Measurements from ENCODE around the gene STX8.

Gene STX8

GRCh38 chr17:9435165-9435564 is 140.5 kb downstream of the STX8 start:
- DNase-seq (ENCODE audit: low read depth), result no peak

- DNase-seq (ENCODE audit: low read depth), result no peak
Measured at GRCh38 chr17:9434642-9435057, 141.0 kb downstream of the STX8 start.

- DNase-seq (ENCODE audit: low read depth), result no peak
Measured at GRCh38 chr17:9432934-9433421, 142.6 kb downstream of the STX8 start.

GRCh38 chr17:9432134-9432885 is 143.3 kb downstream of the STX8 start:
- no peak for DNase-seq (ENCODE audit: low read depth)

GRCh38 chr17:9431620-9432019 is 144.0 kb downstream of the STX8 start:
- DNase-seq (ENCODE audit: low read depth), result no peak

- no peak for DNase-seq (ENCODE audit: low read depth)
Measured at GRCh38 chr17:9427465-9428315, 147.9 kb downstream of the STX8 start.

- no peak for DNase-seq (ENCODE audit: low read depth)
Measured at GRCh38 chr17:9424071-9424640, 151.5 kb downstream of the STX8 start.

- DNase-seq (ENCODE audit: low read depth), result no peak
Measured at GRCh38 chr17:9421525-9421924, 154.1 kb downstream of the STX8 start.

- no peak for DNase-seq (ENCODE audit: low read depth)
Measured at GRCh38 chr17:9419932-9420453, 155.6 kb downstream of the STX8 start.

GRCh38 chr17:9414471-9414870 is 161.1 kb downstream of the STX8 start:
- no peak for DNase-seq (ENCODE audit: low read depth)

- no peak for DNase-seq (ENCODE audit: low read depth)
Measured at GRCh38 chr17:9410737-9411136, 164.9 kb downstream of the STX8 start.

GRCh38 chr17:9410301-9410700 is 165.3 kb downstream of the STX8 start:
- no peak for DNase-seq (ENCODE audit: low read depth)

GRCh38 chr17:9409878-9410277 is 165.7 kb downstream of the STX8 start:
- no peak for DNase-seq (ENCODE audit: low read depth)

- no peak for DNase-seq (ENCODE audit: low read depth)
Measured at GRCh38 chr17:9408868-9409829, 166.5 kb downstream of the STX8 start.

- no peak for DNase-seq (ENCODE audit: low read depth)
Measured at GRCh38 chr17:9408381-9408780, 167.2 kb downstream of the STX8 start.

- DNase-seq (ENCODE audit: low read depth), result no peak
Measured at GRCh38 chr17:9406046-9406606, 169.5 kb downstream of the STX8 start.

- DNase-seq (ENCODE audit: low read depth), result no peak
Measured at GRCh38 chr17:9403257-9403656, 172.4 kb downstream of the STX8 start.

- DNase-seq (ENCODE audit: low read depth), result no peak
Measured at GRCh38 chr17:9402590-9403199, 172.9 kb downstream of the STX8 start.

- DNase-seq (ENCODE audit: low read depth), result no peak
Measured at GRCh38 chr17:9401434-9401833, 174.2 kb downstream of the STX8 start.

GRCh38 chr17:9389111-9389527 is 186.5 kb downstream of the STX8 start:
- DNase-seq (ENCODE audit: low read depth), result no peak

- no peak for DNase-seq (ENCODE audit: low read depth)
Measured at GRCh38 chr17:9386401-9386800, 189.2 kb downstream of the STX8 start.
